HFFc6 (cell line): ENCODE data around the gene MED9. TPM values are rescaled to one million over a fixed set of nuclear protein-coding genes. Genes with fewer than 3 reads are reported as not detected.

Source experiments
- DNase-seq: peaks from one replicate; pipeline ENCODE4 v3.0.0-alpha.2; 2018
- H3K27ac Mint-ChIP-seq: 2 replicates; pipeline ENCODE4 v1.8.0; 2020; ENCODE audit warnings: mild to moderate bottlenecking, mixed read lengths
- H3K27me3 Mint-ChIP-seq: 2 replicates; pipeline ENCODE4 v1.8.0; 2021; ENCODE audit warnings: mild to moderate bottlenecking, moderate library complexity, mixed read lengths; ENCODE audit not compliant: insufficient read depth
- H3K36me3 Mint-ChIP-seq: 2 replicates; pipeline ENCODE4 v1.8.0; 2021; ENCODE audit warnings: low read depth, mixed read lengths
- H3K4me1 Mint-ChIP-seq: 2 replicates; pipeline ENCODE4 v1.8.0; 2020; ENCODE audit warnings: low read depth, mixed read lengths
- H3K4me3 Mint-ChIP-seq: 2 replicates; pipeline ENCODE4 v1.8.0; 2020; ENCODE audit warnings: mild to moderate bottlenecking, moderate library complexity, mixed read lengths
- H3K9me3 Mint-ChIP-seq: 2 replicates; pipeline ENCODE4 v1.8.0; 2020; ENCODE audit warnings: mild to moderate bottlenecking, mixed read lengths
- CTCF ChIP-seq: fragments of 200-600 bp; sonication (generic); IDR thresholded peaks from 2 replicates; pipeline ENCODE4 v1.5.0; 2021; ENCODE audit warnings: antibody characterized with exemption, mild to moderate bottlenecking
- total RNA-seq, 6 experiments: library from RNA; stranded (reverse); fragmentation: NEBNext Ultra II Directional; extraction: Animal tissue kit (Norgen Biotek cat#: 25700); gene quantifications; 2 replicates in 1 of 6; 3 replicates in 5 of 6; pipeline ENCODE4 v1.2.3, GENCODE V29; 2021

The MED9 gene
- total RNA-seq, 6 experiments from 2014 or later, result 7.0 to 9.0 (median 7.9) TPM

GRCh38 chr17:17523731-17524490 is 47.1 kb downstream of the MED9 start:
- Mint-ChIP-seq H3K36me3 (no peaks in the 10 kb centered on the region), H3K27ac (no peak overlapping the region), H3K9me3 (no peaks in the 10 kb centered on the region), H3K4me1 (no peaks in the 10 kb centered on the region), H3K27me3 (no peaks in the 10 kb centered on the region; the same call in 1 of the 2 replicates), H3K4me3 (no peak overlapping the region)
- TF ChIP-seq CTCF, result no peak
- no peak for DNase-seq

DNA sequence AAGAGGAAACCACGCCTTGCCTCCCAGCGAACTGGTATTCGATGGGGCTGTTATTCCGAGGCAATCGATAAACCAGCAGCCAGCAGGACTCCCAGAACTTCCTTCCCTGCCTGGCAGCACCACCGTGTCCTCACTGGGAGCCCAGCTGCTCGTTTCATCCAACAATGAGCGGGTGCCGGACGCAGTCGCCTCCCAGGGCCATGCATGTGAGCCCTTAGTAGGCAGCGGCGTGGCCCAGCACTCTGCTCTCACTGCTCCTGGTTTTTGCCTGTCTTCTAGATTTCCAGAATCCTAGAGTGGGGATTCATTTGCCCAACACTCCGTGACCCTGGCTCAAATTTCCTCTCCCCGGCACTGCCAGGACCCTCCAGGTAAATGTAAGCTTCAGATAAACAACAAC is 48.5 kb downstream of the MED9 start:
- no peak for TF ChIP-seq CTCF

DNA sequence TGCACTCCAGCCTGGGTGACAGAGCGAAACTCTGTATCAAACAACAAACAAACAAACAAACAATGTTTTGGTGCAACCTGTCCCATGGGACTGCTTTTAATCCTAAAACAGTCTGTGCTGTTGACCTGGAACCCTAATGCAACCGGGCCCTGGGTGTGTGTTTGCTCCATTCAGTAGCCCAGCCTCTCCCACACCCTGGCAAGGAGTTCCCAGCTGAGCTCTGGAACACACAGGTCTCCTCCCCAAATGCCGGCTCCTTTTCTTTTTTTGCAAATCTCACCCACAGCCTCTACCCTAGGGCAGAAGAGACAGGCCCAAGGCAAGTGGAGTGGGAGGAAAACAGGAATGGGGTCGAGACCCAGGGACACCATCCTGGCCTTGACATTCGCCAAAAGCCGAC is 49.2 kb downstream of the MED9 start:
- Mint-ChIP-seq H3K36me3 (no peaks in the 10 kb centered on the region), H3K4me3 (no peak overlapping the region), H3K4me1 (no peaks in the 10 kb centered on the region), H3K27me3 (no peaks in the 10 kb centered on the region; the same call in 1 of the 2 replicates), H3K9me3 (no peaks in the 10 kb centered on the region), H3K27ac (no peak overlapping the region)
- TF ChIP-seq CTCF, result no peak
- no peak for DNase-seq

More for the DNA sequence above, 48.5 kb downstream of the MED9 start:
- Mint-ChIP-seq H3K36me3 (no peaks in the 10 kb centered on the region), H3K27ac (no peak overlapping the region), H3K4me1 (no peaks in the 10 kb centered on the region), H3K9me3 (no peaks in the 10 kb centered on the region), H3K27me3 (no peaks in the 10 kb centered on the region; the same call in 1 of the 2 replicates), H3K4me3 (no peak overlapping the region)
- no peak for DNase-seq

GRCh38 chr17:17526369-17526768 is 49.6 kb downstream of the MED9 start:
- Mint-ChIP-seq H3K9me3 (no peaks in the 10 kb centered on the region), H3K36me3 (no peaks in the 10 kb centered on the region), H3K4me1 (no peaks in the 10 kb centered on the region), H3K27me3 (no peaks in the 10 kb centered on the region; the same call in 1 of the 2 replicates), H3K27ac (no peak overlapping the region), H3K4me3 (no peak overlapping the region)
- no peak for DNase-seq
- no peak for TF ChIP-seq CTCF

- Mint-ChIP-seq H3K9me3 (no peaks in the 10 kb centered on the region), H3K27ac (no peak overlapping the region), H3K36me3 (no peaks in the 10 kb centered on the region), H3K4me1 (no peaks in the 10 kb centered on the region), H3K4me3 (no peak overlapping the region), H3K27me3 (no peaks in the 10 kb centered on the region; the same call in 1 of the 2 replicates)
- no peak for DNase-seq
- TF ChIP-seq CTCF, result no peak
Observed at GRCh38 chr17:17527534-17527933, 50.7 kb downstream of the MED9 start.
